HG03066 (cell line): ENCODE measurements around the gene NRXN3.

Experiments used
- ATAC-seq: cut with Tn5 transposase; IDR thresholded peaks from one replicate; pipeline ENCODE4 v1.9.1; 2021; ENCODE audit warnings: low read depth; ENCODE audit not compliant: unreplicated experiment

NRXN3 gene

GRCh38 chr14:79251278-79251677 lies 1081.1 kb downstream of the NRXN3 start:
- ATAC-seq, result no peak

- no peak for ATAC-seq
Measured at GRCh38 chr14:79253576-79253975, 1083.4 kb downstream of the NRXN3 start.

GRCh38 chr14:79254069-79254775 lies 1084.0 kb downstream of the NRXN3 start:
- no peak for ATAC-seq

- ATAC-seq, result no peak
Measured at GRCh38 chr14:79256380-79256779, 1086.2 kb downstream of the NRXN3 start.

- no peak for ATAC-seq
Measured at GRCh38 chr14:79260406-79260805, 1090.2 kb downstream of the NRXN3 start.

- no peak for ATAC-seq
Measured at GRCh38 chr14:79265366-79265946, 1095.3 kb downstream of the NRXN3 start.

GRCh38 chr14:79270361-79270760 lies 1100.2 kb downstream of the NRXN3 start:
- ATAC-seq, result no peak

GRCh38 chr14:79271122-79271521 lies 1100.9 kb downstream of the NRXN3 start:
- no peak for ATAC-seq

- ATAC-seq, result no peak
Measured at GRCh38 chr14:79274641-79275291, 1104.6 kb downstream of the NRXN3 start.

GRCh38 chr14:79275292-79275655 lies 1105.1 kb downstream of the NRXN3 start:
- no peak for ATAC-seq

- no peak for ATAC-seq
Measured at GRCh38 chr14:79278286-79278797, 1108.2 kb downstream of the NRXN3 start.

- ATAC-seq, result peak; percentile 71
Measured at GRCh38 chr14:79278798-79279644, 1108.8 kb downstream of the NRXN3 start.

- ATAC-seq, result no peak
Measured at GRCh38 chr14:79279645-79280597, 1109.7 kb downstream of the NRXN3 start.

- no peak for ATAC-seq
Measured at GRCh38 chr14:79281244-79282152, 1111.3 kb downstream of the NRXN3 start.

- ATAC-seq, result no peak
Measured at GRCh38 chr14:79284621-79285020, 1114.4 kb downstream of the NRXN3 start.

- no peak for ATAC-seq
Measured at GRCh38 chr14:79285263-79285662, 1115.1 kb downstream of the NRXN3 start.

- ATAC-seq, result no peak
Measured at GRCh38 chr14:79287976-79288375, 1117.8 kb downstream of the NRXN3 start.

- no peak for ATAC-seq
Measured at GRCh38 chr14:79293482-79294177, 1123.5 kb downstream of the NRXN3 start.
